ENCODE results near the gene ARL4D. TPM values are rescaled to one million over a fixed set of nuclear protein-coding genes. Genes with fewer than 3 reads are reported as not detected.
"Not testable (repeated sequence)": the region's sequence is repeated elsewhere in the genome, so short reads cannot be mapped to it uniquely, and the experiment has no call there.

ARL4D gene
- total RNA-seq, 1 experiment from 2014 or later = 8.8 TPM

GRCh38 chr17:43373356-43373755 lies 25.4 kb upstream of the ARL4D start:
- peaks cover 14% of the 10 kb centered on the region for H3K4me1 ChIP-seq (replicated peaks; ENCODE audit: insufficient read depth)
- H3F3A ChIP-seq (ENCODE audit: insufficient read depth, low read depth) = peaks cover 16% of the 10 kb centered on the region
- TF ChIP-seq CTCF (conservative IDR thresholded peaks at IDR 0.05) (no peak), EZH2 (IDR thresholded peaks at IDR 0.05; ENCODE audit: low read depth) (no peak)
- H2AFZ ChIP-seq = no peak overlapping the region
- BruUV-seq (replicated peaks) = no TSS peak
- H3K27me3 ChIP-seq (ENCODE audit: insufficient read depth, low read depth) = no peaks in the 10 kb centered on the region
- H3K9me3 ChIP-seq (ENCODE audit: insufficient read depth, low read depth) = no peaks in the 10 kb centered on the region
- intact Hi-C loops (cut with micrococcal nuclease; ENCODE audit: unreplicated experiment) = no loop called here
- H3K27ac ChIP-seq = no peak overlapping the region
- H4K20me1 ChIP-seq (ENCODE audit: insufficient read depth) = no peaks in the 10 kb centered on the region
- no peak overlapping the region for H3K4me3 ChIP-seq
- DNase-seq = no peak
- POLR2A ChIA-PET (ENCODE audit: unreplicated experiment) = interaction anchor here (0.5 to 0.6 kb wide), 2 partner anchors 34 to 111 kb away, joined by 4 to 7 read pairs; partner anchors contain the start of gene DHX8
- no peaks in the 10 kb centered on the region for H3K9me2 ChIP-seq (ENCODE audit: insufficient read depth)
- CTCF ChIA-PET = no interaction called here
- no peaks in the 10 kb centered on the region for H3K36me3 ChIP-seq (ENCODE audit: low read depth)
- H3K4me2 ChIP-seq = no peak overlapping the region
- H3K79me2 ChIP-seq (ENCODE audit: low read depth) = peaks cover 5% of the 10 kb centered on the region; the same call in 1 of the 2 replicates

GRCh38 chr17:43375915-43376314 lies 22.9 kb upstream of the ARL4D start:
- H3K4me1 ChIP-seq (replicated peaks; ENCODE audit: insufficient read depth); H3K79me2 ChIP-seq (ENCODE audit: low read depth); H3K27ac ChIP-seq; H3K9me3 ChIP-seq (ENCODE audit: insufficient read depth, low read depth); H2AFZ ChIP-seq; intact Hi-C loops (cut with micrococcal nuclease; ENCODE audit: unreplicated experiment); H4K20me1 ChIP-seq (ENCODE audit: insufficient read depth); H3K4me3 ChIP-seq; POLR2A ChIA-PET (ENCODE audit: unreplicated experiment); H3K27me3 ChIP-seq (ENCODE audit: insufficient read depth, low read depth); BruUV-seq (replicated peaks); H3K36me3 ChIP-seq (ENCODE audit: low read depth); H3K9me2 ChIP-seq (ENCODE audit: insufficient read depth); H3K4me2 ChIP-seq; H3F3A ChIP-seq (ENCODE audit: insufficient read depth, low read depth); DNase-seq: not testable (repeated sequence)
- CTCF ChIA-PET = interaction anchor here (0.7 kb wide), 1 partner anchor 351 kb away, joined by 4 read pairs; no protein-coding TSS in a partner anchor

GRCh38 chr17:43377056-43377810 lies 21.6 kb upstream of the ARL4D start:
- Histone ChIP-seq H3K9me3 (ENCODE audit: insufficient read depth, low read depth) (peaks cover 5% of the 10 kb centered on the region; the same call in 1 of the 2 replicates), H3K27ac (no peak overlapping the region), H3K9me2 (ENCODE audit: insufficient read depth) (no peaks in the 10 kb centered on the region), H3K4me3 (no peak overlapping the region), H2AFZ (no peak overlapping the region), H3K36me3 (ENCODE audit: low read depth) (no peaks in the 10 kb centered on the region), H3K4me2 (no peak overlapping the region), H3K79me2 (ENCODE audit: low read depth) (no peaks in the 10 kb centered on the region), H3K27me3 (ENCODE audit: insufficient read depth, low read depth) (no peaks in the 10 kb centered on the region), H3F3A (ENCODE audit: insufficient read depth, low read depth) (no peaks in the 10 kb centered on the region), H3K4me1 (replicated peaks; ENCODE audit: insufficient read depth) (no peaks in the 10 kb centered on the region), H4K20me1 (ENCODE audit: insufficient read depth) (no peaks in the 10 kb centered on the region)
- no TSS peak for BruUV-seq (replicated peaks)
- DNase-seq = no peak
- CTCF ChIA-PET = no interaction called here
- intact Hi-C loops (cut with micrococcal nuclease; ENCODE audit: unreplicated experiment) = no loop called here
- POLR2A ChIA-PET (ENCODE audit: unreplicated experiment) = interaction anchor here (0.6 kb wide), 1 partner anchor 10 kb away, joined by 6 read pairs; no protein-coding TSS in a partner anchor
- TF ChIP-seq CTCF (conservative IDR thresholded peaks at IDR 0.05) (no peak), EZH2 (IDR thresholded peaks at IDR 0.05; ENCODE audit: low read depth) (no peak)
